Endothelial cell (in vitro differentiated cells): ENCODE results near the gene C1orf53. TPM values are rescaled to one million over a fixed set of nuclear protein-coding genes. Genes with fewer than 3 reads are reported as not detected.
A peak's percentile ranks its signal among the peaks of the same experiment; 100 is the strongest.

Source experiments
- DNase-seq: peaks from one replicate; pipeline ENCODE4 v3.0.0; 2021; ENCODE audit warnings: low spot score
- H3K27ac Mint-ChIP-seq: one replicate; pipeline ENCODE4 v1.8.0; 2021; ENCODE audit warnings: mixed read lengths, inconsistent platforms; ENCODE audit not compliant: unreplicated experiment
- H3K27me3 Mint-ChIP-seq: one replicate; pipeline ENCODE4 v1.8.0; 2021; ENCODE audit warnings: mild to moderate bottlenecking, moderate library complexity, mixed read lengths, inconsistent platforms; ENCODE audit not compliant: unreplicated experiment
- H3K36me3 Mint-ChIP-seq: one replicate; pipeline ENCODE4 v1.8.0; 2021; ENCODE audit warnings: mild to moderate bottlenecking, low read depth, mixed read lengths, inconsistent platforms; ENCODE audit not compliant: unreplicated experiment
- H3K4me1 Mint-ChIP-seq: one replicate; pipeline ENCODE4 v1.8.0; 2021; ENCODE audit warnings: mild to moderate bottlenecking, mixed read lengths, inconsistent platforms; ENCODE audit not compliant: unreplicated experiment
- H3K4me3 Mint-ChIP-seq: one replicate; pipeline ENCODE4 v1.8.0; 2021; ENCODE audit warnings: mild to moderate bottlenecking, mixed read lengths, inconsistent platforms; ENCODE audit not compliant: unreplicated experiment
- H3K9me3 Mint-ChIP-seq: one replicate; pipeline ENCODE4 v1.8.0; 2021; ENCODE audit warnings: mixed read lengths, inconsistent platforms; ENCODE audit not compliant: unreplicated experiment
- total RNA-seq: library from RNA; stranded (reverse); fragmentation: NEBNext Ultra II Directional; extraction: Animal tissue kit (Norgen Biotek cat#: 25700); gene quantifications from one replicate; pipeline ENCODE4 v1.2.1, GENCODE V29; 2021; ENCODE audit not compliant: unreplicated experiment
- TF ChIP-seq, protein P1 (sequence below): fragments of 200-600 bp; sonication (generic); IDR thresholded peaks from one replicate; pipeline ENCODE4 v1.5.0; 2021; ENCODE audit warnings: antibody characterized with exemption; ENCODE audit not compliant: unreplicated experiment

Gene C1orf53
- total RNA-seq, 1 donor from 2014 or later = 2.4 TPM

DNA sequence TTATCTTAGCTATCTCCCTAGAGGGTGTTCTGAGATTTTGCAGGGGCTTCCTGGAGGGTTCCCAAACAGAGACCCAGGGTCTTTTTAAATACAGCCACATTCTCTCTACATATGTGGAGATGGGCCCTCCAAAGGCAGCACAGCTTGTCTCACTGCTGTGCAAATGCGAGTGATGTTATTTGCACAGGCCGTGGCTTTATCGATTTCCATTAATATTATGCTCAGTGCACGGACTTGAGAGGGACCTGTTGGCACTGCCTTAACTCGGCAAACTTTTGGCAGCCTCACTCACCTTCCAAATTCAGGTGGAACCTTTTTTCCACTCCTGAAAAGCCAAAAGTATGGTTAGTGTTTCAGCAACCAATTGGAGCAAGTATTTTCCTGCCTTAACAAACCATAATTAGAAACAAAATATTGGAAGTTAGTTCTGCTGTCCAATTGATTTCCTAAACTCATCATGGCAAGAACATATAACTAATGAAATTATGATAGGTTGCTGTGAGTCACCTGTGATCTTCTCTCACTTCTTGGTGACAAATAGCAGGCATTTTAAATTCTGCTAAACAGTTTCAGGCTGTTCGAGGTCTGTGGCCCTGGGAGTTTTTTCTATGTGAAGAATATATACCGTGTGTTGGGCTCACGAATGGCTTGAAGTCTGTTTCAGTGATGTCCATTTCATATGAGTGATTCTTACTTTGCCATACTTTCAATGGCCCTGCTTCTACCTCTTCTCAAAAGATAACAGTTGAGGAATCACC lies 25.7 kb downstream of the C1orf53 start:
- no peak overlapping the region for H3K27ac Mint-ChIP-seq
- no peaks in the 10 kb centered on the region for H3K4me1 Mint-ChIP-seq
- no peak for DNase-seq
- no peaks in the 10 kb centered on the region for H3K27me3 Mint-ChIP-seq
- H3K9me3 Mint-ChIP-seq = no peaks in the 10 kb centered on the region
- H3K4me3 Mint-ChIP-seq = no peak overlapping the region
- TF ChIP-seq, protein P1, sequence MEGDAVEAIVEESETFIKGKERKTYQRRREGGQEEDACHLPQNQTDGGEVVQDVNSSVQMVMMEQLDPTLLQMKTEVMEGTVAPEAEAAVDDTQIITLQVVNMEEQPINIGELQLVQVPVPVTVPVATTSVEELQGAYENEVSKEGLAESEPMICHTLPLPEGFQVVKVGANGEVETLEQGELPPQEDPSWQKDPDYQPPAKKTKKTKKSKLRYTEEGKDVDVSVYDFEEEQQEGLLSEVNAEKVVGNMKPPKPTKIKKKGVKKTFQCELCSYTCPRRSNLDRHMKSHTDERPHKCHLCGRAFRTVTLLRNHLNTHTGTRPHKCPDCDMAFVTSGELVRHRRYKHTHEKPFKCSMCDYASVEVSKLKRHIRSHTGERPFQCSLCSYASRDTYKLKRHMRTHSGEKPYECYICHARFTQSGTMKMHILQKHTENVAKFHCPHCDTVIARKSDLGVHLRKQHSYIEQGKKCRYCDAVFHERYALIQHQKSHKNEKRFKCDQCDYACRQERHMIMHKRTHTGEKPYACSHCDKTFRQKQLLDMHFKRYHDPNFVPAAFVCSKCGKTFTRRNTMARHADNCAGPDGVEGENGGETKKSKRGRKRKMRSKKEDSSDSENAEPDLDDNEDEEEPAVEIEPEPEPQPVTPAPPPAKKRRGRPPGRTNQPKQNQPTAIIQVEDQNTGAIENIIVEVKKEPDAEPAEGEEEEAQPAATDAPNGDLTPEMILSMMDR = no peak
- H3K36me3 Mint-ChIP-seq = no peaks in the 10 kb centered on the region

DNA sequence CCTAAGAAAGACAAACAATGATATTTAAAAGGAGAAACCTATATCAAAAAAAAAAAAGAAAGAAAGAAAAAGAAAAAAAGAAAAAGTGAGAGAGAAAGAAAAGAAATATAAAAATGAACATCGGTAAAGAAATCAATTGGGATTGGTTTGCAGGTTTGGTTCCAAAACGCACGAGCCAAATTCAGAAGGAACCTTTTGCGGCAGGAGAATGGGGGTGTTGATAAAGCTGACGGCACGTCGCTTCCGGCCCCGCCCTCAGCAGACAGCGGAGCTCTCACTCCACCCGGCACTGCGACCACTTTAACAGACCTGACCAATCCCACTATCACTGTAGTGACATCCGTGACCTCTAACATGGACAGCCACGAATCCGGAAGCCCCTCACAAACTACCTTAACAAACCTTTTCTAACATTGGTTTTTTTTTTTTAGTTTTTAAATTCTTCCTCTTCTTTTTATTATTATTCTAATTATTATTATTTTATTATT lies 26.5 kb downstream of the C1orf53 start:
- Mint-ChIP-seq H3K4me3 (peak overlapping the region; percentile 60), H3K9me3 (no peaks in the 10 kb centered on the region), H3K27ac (no peak overlapping the region), H3K27me3 (no peaks in the 10 kb centered on the region), H3K4me1 (no peaks in the 10 kb centered on the region), H3K36me3 (no peaks in the 10 kb centered on the region)
- no peak for DNase-seq
- TF ChIP-seq, protein P1 = no peak

DNA sequence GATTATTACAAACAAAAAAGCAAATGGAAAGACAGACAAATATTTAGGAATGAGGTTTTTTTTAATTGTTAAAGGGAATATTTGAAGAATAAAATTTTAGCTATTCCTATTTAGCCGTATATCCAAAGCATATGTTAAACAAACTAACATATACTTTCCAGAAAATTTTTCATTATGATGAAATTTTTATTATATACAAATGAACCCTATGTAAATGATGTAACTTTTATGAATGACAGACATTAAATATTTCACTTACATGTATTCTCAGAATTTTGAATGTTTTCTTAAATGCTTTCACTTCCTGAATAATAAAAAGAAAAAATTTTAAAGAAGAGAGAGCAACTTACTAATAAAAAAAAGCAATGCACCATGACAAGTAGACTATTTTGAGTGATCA lies 30.6 kb downstream of the C1orf53 start:
- H3K4me3 Mint-ChIP-seq = no peak overlapping the region
- H3K27me3 Mint-ChIP-seq = no peaks in the 10 kb centered on the region
- H3K27ac Mint-ChIP-seq = no peak overlapping the region
- TF ChIP-seq, protein P1 = no peak
- H3K36me3 Mint-ChIP-seq = no peaks in the 10 kb centered on the region
- no peaks in the 10 kb centered on the region for H3K4me1 Mint-ChIP-seq
- no peaks in the 10 kb centered on the region for H3K9me3 Mint-ChIP-seq
- DNase-seq = no peak

DNA sequence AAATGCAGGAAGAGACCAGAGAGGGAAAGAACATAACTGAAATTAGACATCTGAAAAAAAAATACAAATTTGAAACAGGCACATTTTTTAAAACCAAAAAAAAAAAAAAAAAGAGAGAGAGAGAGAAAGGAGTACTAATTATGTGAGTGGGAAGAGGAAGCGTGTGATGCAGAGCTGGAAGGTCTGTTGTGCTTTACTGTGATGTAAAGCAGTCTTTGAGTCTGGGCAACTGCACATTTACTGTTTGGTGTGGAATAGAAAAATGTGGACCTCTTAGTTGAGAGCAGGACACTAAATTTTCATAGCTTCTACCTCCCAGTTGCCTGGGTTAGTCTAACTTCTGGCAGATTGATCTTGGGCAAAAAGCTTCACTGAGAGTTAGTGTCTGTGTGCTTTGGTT lies 31.2 kb downstream of the C1orf53 start:
- Mint-ChIP-seq H3K4me3 (no peak overlapping the region), H3K27me3 (no peaks in the 10 kb centered on the region), H3K9me3 (no peaks in the 10 kb centered on the region), H3K27ac (no peak overlapping the region), H3K36me3 (no peaks in the 10 kb centered on the region), H3K4me1 (no peaks in the 10 kb centered on the region)
- TF ChIP-seq, protein P1 = no peak
- no peak for DNase-seq

DNA sequence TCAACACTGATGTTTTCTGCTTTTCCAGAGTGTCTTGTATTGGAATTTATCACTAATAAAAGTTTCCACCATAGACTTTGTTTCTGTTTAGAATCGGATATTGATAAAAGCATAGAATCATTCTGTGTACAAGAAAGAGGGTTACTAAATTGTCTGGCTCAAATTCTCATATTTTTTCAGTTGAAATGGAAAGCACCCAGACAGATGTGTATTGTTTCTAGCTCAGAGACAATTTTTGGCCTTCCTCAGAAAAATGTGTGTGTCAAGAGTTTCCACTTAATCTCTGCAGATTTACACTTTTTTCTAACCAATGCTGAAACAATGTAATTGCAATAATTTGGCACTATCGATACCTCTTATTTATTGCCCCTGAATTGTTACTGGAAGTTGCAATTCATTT lies 35.0 kb downstream of the C1orf53 start:
- no peak for DNase-seq
- Mint-ChIP-seq H3K27ac (no peak overlapping the region), H3K9me3 (no peaks in the 10 kb centered on the region), H3K36me3 (no peaks in the 10 kb centered on the region), H3K4me3 (no peak overlapping the region), H3K27me3 (peaks cover 2% of the 10 kb centered on the region), H3K4me1 (no peaks in the 10 kb centered on the region)
- TF ChIP-seq, protein P1 = no peak
